ENCODE results near the gene NR1H2. TPM values are rescaled to one million over a fixed set of nuclear protein-coding genes. Genes with fewer than 3 reads are reported as not detected.
"Not testable (repeated sequence)": the region's sequence is repeated elsewhere in the genome, so short reads cannot be mapped to it uniquely, and the experiment has no call there.

The NR1H2 gene
- total and polyA plus RNA-seq, 8 donors = 26.7 to 78.4 (median 33.7) TPM

- Histone ChIP-seq H3K36me3 (peaks cover 0 to 41% of the 10 kb centered on the region in 2 donors), H3K4me3 (peak within 1 kb of the TSS; percentile 53 to 66), H3K4me1 (peaks cover 4 to 58% of the 10 kb centered on the region in 2 donors), H3K9me3 (no peaks in the 10 kb centered on the region), H3K27ac (peak within 1 kb of the TSS; percentile 83 to 86), H3K27me3 (no peaks in the 10 kb centered on the region)
- intact Hi-C loops (cut with DNase I) = no loop called here
- DNase-seq (peak; percentile 93 to 100 (median 98)), ATAC-seq (peak; percentile 94)
- TF ChIP-seq CTCF (IDR thresholded peaks at IDR 0.05) = no peak
Measured at GRCh38 chr19:50383852-50384684, 7.8 kb downstream of the NR1H2 start, which contains the start of gene POLD1. Gene POLD1 (plus strand): TSS chr19:50384347. CDS start chr19:50398852, 14,505 bp downstream.

- no peak for TF ChIP-seq CTCF (IDR thresholded peaks at IDR 0.05)
- Histone ChIP-seq H3K27me3 (no peaks in the 10 kb centered on the region), H3K36me3 (peaks cover 0 to 32% of the 10 kb centered on the region in 2 donors), H3K4me3 (peak overlapping the region; percentile 53 to 66), H3K4me1 (peaks cover 4 to 52% of the 10 kb centered on the region in 2 donors), H3K9me3 (no peaks in the 10 kb centered on the region), H3K27ac (peak overlapping the region; percentile 83 to 86)
- DNase-seq = peak in 1 of 4 donors; percentile 59
- intact Hi-C loops (cut with DNase I) = no loop called here
- ATAC-seq = no peak
Measured at GRCh38 chr19:50384685-50385535, 8.7 kb downstream of the NR1H2 start.

- peaks cover 0 to 14% of the 10 kb centered on the region in 2 donors for H3K36me3 ChIP-seq
- H3K9me3 ChIP-seq = no peaks in the 10 kb centered on the region
- ATAC-seq (no peak), DNase-seq (peak in 1 of 4 donors; percentile 76)
- intact Hi-C loops (cut with DNase I) = no loop called here
- peak overlapping the region; percentile 53 to 78 for H3K27ac ChIP-seq
- H3K4me3 ChIP-seq = peak overlapping the region in 1 of 2 donors; percentile 7
- H3K4me1 ChIP-seq = peaks cover 0 to 43% of the 10 kb centered on the region in 2 donors
- TF ChIP-seq CTCF (IDR thresholded peaks at IDR 0.05) = no peak
- no peaks in the 10 kb centered on the region for H3K27me3 ChIP-seq
Measured at GRCh38 chr19:50387176-50387867, 11.1 kb downstream of the NR1H2 start.

GRCh38 chr19:50387868-50388245, 11.6 kb downstream of the NR1H2 start:
- DNase-seq (no peak), ATAC-seq (no peak)
- Histone ChIP-seq H3K27me3 (no peaks in the 10 kb centered on the region), H3K4me1 (peaks cover 0 to 43% of the 10 kb centered on the region in 2 donors), H3K4me3 (peak overlapping the region in 1 of 2 donors; percentile 7), H3K9me3 (no peaks in the 10 kb centered on the region), H3K36me3 (peaks cover 0 to 14% of the 10 kb centered on the region in 2 donors), H3K27ac (peak overlapping the region in 1 of 2 donors; percentile 78)
- intact Hi-C loops (cut with DNase I) = no loop called here
- TF ChIP-seq CTCF (IDR thresholded peaks at IDR 0.05) = no peak

GRCh38 chr19:50390295-50390694, 14.0 kb downstream of the NR1H2 start:
- H3K4me3 ChIP-seq; intact Hi-C loops (cut with DNase I); H3K9me3 ChIP-seq; DNase-seq; H3K27ac ChIP-seq; H3K27me3 ChIP-seq: not testable (repeated sequence)
- Histone ChIP-seq H3K36me3 (peaks cover 0 to 12% of the 10 kb centered on the region in 2 donors), H3K4me1 (peaks cover 0 to 27% of the 10 kb centered on the region in 2 donors)
- ATAC-seq = peak; percentile 72

GRCh38 chr19:50390952-50391351, 14.7 kb downstream of the NR1H2 start:
- ATAC-seq; H3K27ac ChIP-seq; H3K4me3 ChIP-seq; H3K27me3 ChIP-seq; H3K9me3 ChIP-seq; intact Hi-C loops (cut with DNase I): not testable (repeated sequence)
- H3K4me1 ChIP-seq = peaks cover 0 to 20% of the 10 kb centered on the region in 2 donors
- DNase-seq = peak in 1 of 4 donors; percentile 31
- peaks cover 0 to 12% of the 10 kb centered on the region in 2 donors for H3K36me3 ChIP-seq

All from left lung (tissue), 10 donors.